K562 (cell line): ENCODE data around the gene DCTN1. TPM values are rescaled to one million over a fixed set of nuclear protein-coding genes. Genes with fewer than 3 reads are reported as not detected.
A peak's percentile ranks its signal among the peaks of the same experiment; 100 is the strongest.

Experiments
- ATAC-seq: fragments of 200-7000 bp; cut with Tn5 transposase; 3 replicates; pipeline ENCODE4 v1.9.1; 2020; ENCODE audit warnings: moderate library complexity
- BruUV-seq: library from RNA; stranded (reverse); fragments of 400-500 nt; replicated peaks from 2 replicates; lab custom pipeline; 2021; lab: Mats Ljungman, UMichigan
- CTCF ChIA-PET: fragments of 300-600 bp; formaldehyde crosslinking; extraction: SDS; loops from one replicate; lab custom pipeline; 2021; ENCODE audit warnings: low intra/inter-chr PET ratio; lab: Yijun Ruan, JAX
- POLR2A ChIA-PET: fragments of 300-600, 350-650 bp; sonication (Branson Sonifier 250); formaldehyde crosslinking; extraction: SDS; loops from one replicate; lab custom pipeline; 2021; ENCODE audit warnings: antibody characterized with exemption, inconsistent platforms; lab: Yijun Ruan, JAX
- DNase-seq, 4 experiments: peaks; one replicate each; pipeline versions ENCODE4 v3.0.0 to v3.0.0-alpha.2; 2011 to 2018; ENCODE audit warnings: low spot score in 3 of 4, mixed read lengths in 3 of 4; ENCODE audit errors: extremely low read depth in 1 of 4
- FAIRE-seq: peaks from 2 replicates; lab custom pipeline; 2011; peaks lifted over from hg19 to GRCh38; lab: Jason Lieb, UNC
- H2AFZ ChIP-seq: 2 replicates; pipeline ENCODE4 v1.6.0; 2011; ENCODE audit warnings: low read depth, low read length, control low read depth, inconsistent platforms
- H3K27ac ChIP-seq: fragments of 200-600 bp; 3 replicates; pipeline ENCODE4 v1.8.0; 2011; ENCODE audit warnings: low read depth, mild to moderate bottlenecking, control low read depth, inconsistent platforms, low read length, moderate library complexity, mixed read lengths; ENCODE audit errors: extremely low read depth
- H3K27me3 ChIP-seq, 2 experiments: fragments of 300-600 bp in 1 of 2; 2 replicates in 1 of 2; 3 replicates in 1 of 2; pipeline versions ENCODE4 v1.6.0 to v1.8.0; 2011; ENCODE audit warnings: inconsistent platforms in 2 of 2, low read length in 2 of 2, mild to moderate bottlenecking in 1 of 2, mixed read lengths in 1 of 2, moderate library complexity in 1 of 2; ENCODE audit not compliant: control insufficient read depth in 2 of 2, insufficient read depth in 2 of 2
- H3K36me3 ChIP-seq: fragments of 300-600 bp; 3 replicates; pipeline ENCODE4 v1.8.0; 2011; ENCODE audit warnings: mild to moderate bottlenecking, low read length, inconsistent platforms; ENCODE audit not compliant: control insufficient read depth, insufficient read depth
- H3K4me1 ChIP-seq, 2 experiments: fragments of 200-600 bp in 1 of 2; replicated peaks in 1 of 2; 2 replicates in 1 of 2; 3 replicates in 1 of 2; pipeline versions ENCODE4 v1.5.1 to v1.8.0; 2011; ENCODE audit warnings: inconsistent platforms in 2 of 2, low read length in 2 of 2, mild to moderate bottlenecking in 1 of 2, mixed read lengths in 1 of 2, moderate library complexity in 1 of 2; ENCODE audit not compliant: control insufficient read depth in 2 of 2, insufficient read depth in 2 of 2
- H3K4me2 ChIP-seq: 2 replicates; pipeline ENCODE4 v1.6.1; 2011; ENCODE audit warnings: low read length, control low read depth, inconsistent platforms, mixed read lengths; ENCODE audit not compliant: insufficient read depth
- H3K4me3 ChIP-seq: fragments of 200-600 bp; sonication (generic), shearing (Covaris generic); 2 replicates; pipeline ENCODE4 v1.5.1; 2016; ENCODE audit warnings: control low read depth, inconsistent platforms
- H3K79me2 ChIP-seq: fragments of 200-600 bp; 3 replicates; pipeline ENCODE4 v1.8.0; 2011; ENCODE audit warnings: low read length, inconsistent platforms; ENCODE audit not compliant: control insufficient read depth, insufficient read depth
- H3K9ac ChIP-seq, 2 experiments: 2 replicates each; pipeline versions ENCODE4 v1.6.0 to v1.6.1; 2011; ENCODE audit warnings: low read depth in 2 of 2, low read length in 2 of 2, control low read depth in 1 of 2, inconsistent platforms in 1 of 2, mild to moderate bottlenecking in 1 of 2, mixed read lengths in 1 of 2; ENCODE audit not compliant: insufficient read depth in 1 of 2
- H3K9me1 ChIP-seq: one replicate; pipeline ENCODE4 v1.6.0; 2011; ENCODE audit warnings: inconsistent platforms, mild to moderate bottlenecking, low read length, moderate library complexity; ENCODE audit not compliant: control insufficient read depth, insufficient read depth
- H3K9me3 ChIP-seq: replicated peaks from 2 replicates; pipeline ENCODE4 v1.5.1; 2011; ENCODE audit warnings: low read depth, low read length, inconsistent platforms; ENCODE audit not compliant: control insufficient read depth, insufficient read depth
- H4K20me1 ChIP-seq: replicated peaks from 2 replicates; pipeline ENCODE4 v1.6.1; 2011; ENCODE audit warnings: low read length, inconsistent platforms, mixed read lengths; ENCODE audit not compliant: control insufficient read depth, insufficient read depth
- MEF2A ChIP-seq: IDR thresholded peaks from 2 replicates; pipeline ENCODE4 v1.6.1; 2011; ENCODE audit warnings: low read depth, mild to moderate bottlenecking, low read length, moderate library complexity; ENCODE audit not compliant: control insufficient read depth
- NFIC ChIP-seq: fragments of 450-650 bp; IDR thresholded peaks from 2 replicates; pipeline ENCODE4 v1.6.1; 2017; ENCODE audit warnings: mild to moderate bottlenecking, inconsistent platforms
- PRPF4 ChIP-seq: fragments of 200-400 bp; formaldehyde crosslinking; IDR thresholded peaks from one replicate; pipeline ENCODE4 v1.6.1; 2017; ENCODE audit warnings: low read length, low read depth, mild to moderate bottlenecking; ENCODE audit not compliant: insufficient read depth, poor library complexity, severe bottlenecking
- REST ChIP-seq, 2 experiments: fragments of 450-650 bp; formaldehyde crosslinking in 1 of 2; IDR thresholded peaks; 2 replicates each; pipeline versions ENCODE4 v1.4.0 to v1.6.1; 2014 to 2020; ENCODE audit warnings: mild to moderate bottlenecking in 2 of 2, borderline replicate concordance in 1 of 2, low read depth in 1 of 2
- SIN3A ChIP-seq, 2 experiments: fragments of 150-350 bp in 1 of 2; IDR thresholded peaks; 2 replicates each; pipeline ENCODE4 v1.6.1; 2011 to 2016; ENCODE audit warnings: borderline replicate concordance in 2 of 2, low read depth in 2 of 2, low read length in 2 of 2, mild to moderate bottlenecking in 2 of 2, moderate library complexity in 2 of 2; ENCODE audit not compliant: control insufficient read depth in 1 of 2
- ZNF740 ChIP-seq, 3 experiments: fragments of 200-800 bp in 1 of 3; sonication (Bioruptor generic) in 1 of 3; sonication (generic) in 1 of 3; formaldehyde crosslinking in 1 of 3; IDR thresholded peaks; 2 replicates each; pipeline versions ENCODE4 v1.6.1 to v1.8.0; 2016 to 2022; ENCODE audit warnings: mild to moderate bottlenecking in 2 of 3, missing compliant biosample characterization in 2 of 3, missing genetic modification characterization in 2 of 3, missing genetic modification reagents in 1 of 3
- WGBS: fragments of 100-300 bp; shearing (Covaris generic); methylation state at CpG from one replicate; pipeline ENCODE4 v1.1.6; 2016; ENCODE audit warnings: low coverage, mixed read lengths; ENCODE audit not compliant: insufficient coverage; ENCODE audit errors: missing lambda C conversion rate; 5-methylcytosine and 5-hydroxymethylcytosine counted together
- in situ Hi-C: fragments of 300-500 bp; cut with MboI; formaldehyde crosslinking; loops from 4 replicates; pipeline ENCODE4 v1.15.0; 2018; ENCODE audit warnings: inconsistent platforms, mixed read lengths
- intact Hi-C: fragments of 100-400 bp; cut with micrococcal nuclease; formaldehyde crosslinking; loops from 2 replicates; pipeline ENCODE4 v1.14.2; 2022
- polyA plus RNA-seq, 8 experiments: library from polyadenylated mRNA; depleted of rRNA in 4 of 8; stranded (reverse) in 5 of 8; unstranded in 3 of 8; fragments of >200 nt; fragmentation: Nextera tagmentation in 2 of 8; fragmentation: Illumina TruSeq in 1 of 8; extraction: Ambion mirVana in 2 of 8; extraction: Trizol in 1 of 8; gene quantifications; 2 replicates each; pipeline versions ENCODE4 v1.2.1 to v1.2.3, GENCODE V29; 2011 to 2014; ENCODE audit warnings: inconsistent platforms in 1 of 8, missing spikeins in 1 of 8
- total RNA-seq, 7 experiments: library from RNA; depleted of rRNA in 6 of 7; stranded (reverse); fragments of >200 nt in 6 of 7; fragmentation: Illumina TruSeq in 2 of 7; extraction: Trizol in 2 of 7; gene quantifications; 2 replicates each; pipeline versions ENCODE4 v1.2.1 to v1.2.3, GENCODE V29; 2011 to 2021; ENCODE audit warnings: low replicate concordance in 1 of 7

Gene DCTN1
- total and polyA plus RNA-seq, 9 of the 15 experiments (the other 6 are each of a cell fraction or from before 2014, with no cell fraction given): 23.9 to 71.7 (median 45.0) TPM

GRCh38 chr2:74419345-74419744 is 39.2 kb upstream of the DCTN1 start (continued):
- TF ChIP-seq REST (IDR thresholded peaks at IDR 0.05; ENCODE audit: borderline replicate concordance) (no peak), REST (CRISPR knock-in tag; IDR thresholded peaks at IDR 0.05; ENCODE audit: low read depth) (no peak)

- BruUV-seq: no TSS peak
- in situ Hi-C loops (no loop called here), intact Hi-C loops (no loop called here)
- FAIRE-seq (no peak), ATAC-seq (no peak), DNase-seq (peak in 1 of 4 experiments; percentile 49)
- no peaks in the 10 kb centered on the region for H3K36me3 ChIP-seq
- no peaks in the 10 kb centered on the region for H4K20me1 ChIP-seq
- TF ChIP-seq NFIC (peak; percentile 74), SIN3A (IDR thresholded peaks at IDR 0.05; ENCODE audit: borderline replicate concordance in 2 of 2, control insufficient read depth in 1 of 2, low read depth in 2 of 2, low read length in 2 of 2) (no peak), MEF2A (peak; percentile 81), PRPF4 (no peak), ZNF740 (CRISPR knock-in tag; IDR thresholded peaks at IDR 0.05) (no peak), ZNF740 (tag; IDR thresholded peaks at IDR 0.05) (no peak)
- no peak overlapping the region for H3K4me3 ChIP-seq
- H3K27ac ChIP-seq: no peak overlapping the region
- H3K9me3 ChIP-seq: no peaks in the 10 kb centered on the region
- H3K79me2 ChIP-seq: no peaks in the 10 kb centered on the region
- H3K4me2 ChIP-seq: no peak overlapping the region
- H3K9me1 ChIP-seq: no peaks in the 10 kb centered on the region
- CTCF ChIA-PET: no interaction called here
- peak overlapping the region in 1 of 2 experiments; percentile 76; a peak in 2 of 4 replicates for H3K9ac ChIP-seq
- POLR2A ChIA-PET: no interaction called here
- WGBS: 21% methylated on average over 21 of the region's 27 CpGs
- peaks cover 5 to 40% of the 10 kb centered on the region in 2 experiments; a peak in 4 of 5 replicates for H3K4me1 ChIP-seq
- no peak overlapping the region for H2AFZ ChIP-seq
- peaks cover 4 to 29% of the 10 kb centered on the region in 2 experiments; a peak in 4 of 5 replicates for H3K27me3 ChIP-seq
These were observed 38.2 kb upstream of the DCTN1 start for GRCh38 chr2:74418312-74418711.
